ENCODE data around the gene ARMC9. TPM values are rescaled to one million over a fixed set of nuclear protein-coding genes. Genes with fewer than 3 reads are reported as not detected.

Gene ARMC9
- total and polyA plus RNA-seq, 2 donors (not counting 3 experiments of a cell fraction or from before 2014, with no cell fraction given), result 16.4 to 24.2 TPM

- H3K4me3 ChIP-seq (replicated peaks in 1 of 3; ENCODE audit: insufficient read depth in 1 of 3, low read depth in 1 of 3, low read length in 3 of 3), result no peak overlapping the region
- no peaks in the 10 kb centered on the region for H3K9me1 ChIP-seq (replicated peaks; ENCODE audit: control insufficient read depth, extremely low read depth, insufficient read depth, low read length)
- ChIA-PET POLR2A (no interaction called here), CTCF (interaction anchor here (1.1 kb wide), 1 partner anchor 88 kb away, joined by 5 read pairs; no protein-coding TSS in a partner anchor)
- no peaks in the 10 kb centered on the region for H3K9me3 ChIP-seq (replicated peaks; ENCODE audit: control insufficient read depth, insufficient read depth, low read length)
- no peaks in the 10 kb centered on the region for H3K79me2 ChIP-seq (ENCODE audit: control insufficient read depth, insufficient read depth, low read length)
- H3K4me1 ChIP-seq (ENCODE audit: control insufficient read depth, extremely low read depth, insufficient read depth, low read length), result peaks cover 11% of the 10 kb centered on the region
- H3K27me3 ChIP-seq (ENCODE audit: control insufficient read depth in 2 of 2, insufficient read depth in 2 of 2, low read length in 2 of 2), result no peaks in the 10 kb centered on the region
- H3K27ac ChIP-seq (ENCODE audit: insufficient read depth, low read depth, low read length), result no peak overlapping the region
- BruUV-seq (replicated peaks), result no TSS peak
- no peaks in the 10 kb centered on the region for H4K20me1 ChIP-seq (replicated peaks; ENCODE audit: control insufficient read depth, extremely low read depth, insufficient read depth, low read length)
- FAIRE-seq (no peak), DNase-seq (ENCODE audit: low read depth, low spot score) (no peak)
- H3K36me3 ChIP-seq (ENCODE audit: control insufficient read depth in 2 of 2, extremely low read depth in 1 of 2, insufficient read depth in 2 of 2, low read length in 2 of 2), result no peaks in the 10 kb centered on the region
- no peak overlapping the region for H2AFZ ChIP-seq (ENCODE audit: low read depth, low read length)
- dilution Hi-C loops (cut with MboI; ENCODE audit: extremely low pct_ligation_motif_present, low sequenced_read_pairs), result no loop called here
- TF ChIP-seq MAX (IDR thresholded peaks at IDR 0.05; ENCODE audit: insufficient read depth, insufficient read length) (no peak), POLR2AphosphoS5 (IDR thresholded peaks at IDR 0.05; ENCODE audit: insufficient read depth, low read depth, low read length) (no peak), EZH2 (IDR thresholded peaks at IDR 0.05; ENCODE audit: borderline replicate concordance, low read depth, low read length, severe bottlenecking) (no peak), MYC (IDR thresholded peaks at IDR 0.05; ENCODE audit: low read depth, low read length) (no peak), FOS (IDR thresholded peaks at IDR 0.05; ENCODE audit: borderline replicate concordance, insufficient read depth, low read length) (no peak), JUN (IDR thresholded peaks at IDR 0.05; ENCODE audit: borderline replicate concordance, insufficient read depth, insufficient read length, low read depth) (no peak)
- intact Hi-C loops (cut with micrococcal nuclease), result loop anchor here (2.0 kb wide), 1 partner anchor 67 kb away; no protein-coding TSS in a partner anchor
- H3K4me2 ChIP-seq (ENCODE audit: insufficient read depth, low read length), result no peak overlapping the region
- H3K9ac ChIP-seq (replicated peaks; ENCODE audit: extremely low read depth, insufficient read depth, low read length), result no peak overlapping the region
Measured at GRCh38 chr2:231364061-231364460, 165.6 kb downstream of the ARMC9 start.

Measured in endothelial cell of umbilical vein (primary cell).